Activated naive CD4-positive, alpha-beta T cell treated with anti-CD3 and anti-CD28 coated beads for 36 hours (primary cell): ENCODE results near the gene NEK7. TPM values are rescaled to one million over a fixed set of nuclear protein-coding genes. Genes with fewer than 3 reads are reported as not detected.

Experiments used
- CTCF ChIA-PET: fragments of 350-600 bp; sonication (Branson Sonifier 250); formaldehyde crosslinking; loops from one replicate; lab custom pipeline; 2021; ENCODE audit warnings: antibody characterized with exemption; lab: Charles Lee
- DNase-seq: peaks from one replicate; pipeline ENCODE4 v3.0.0-alpha.2; 2020
- H3K27ac Mint-ChIP-seq: one replicate; pipeline ENCODE4 v1.8.0; 2021; ENCODE audit warnings: mild to moderate bottlenecking, mixed read lengths
- H3K27me3 Mint-ChIP-seq: one replicate; pipeline ENCODE4 v1.8.0; 2021; ENCODE audit warnings: low read depth, mixed read lengths
- H3K36me3 Mint-ChIP-seq: one replicate; pipeline ENCODE4 v1.8.0; 2021; ENCODE audit warnings: low read depth, mixed read lengths
- H3K4me1 Mint-ChIP-seq: one replicate; pipeline ENCODE4 v1.8.0; 2021; ENCODE audit warnings: low read depth, mixed read lengths
- H3K4me3 Mint-ChIP-seq: one replicate; pipeline ENCODE4 v1.8.0; 2021; ENCODE audit warnings: mild to moderate bottlenecking, moderate library complexity, mixed read lengths
- H3K9me3 Mint-ChIP-seq: one replicate; pipeline ENCODE4 v1.8.0; 2021; ENCODE audit warnings: mixed read lengths
- intact Hi-C: fragments of 100-400 bp; cut with micrococcal nuclease; formaldehyde crosslinking; loops from one replicate; pipeline ENCODE4 v1.15.1; 2023
- total RNA-seq, 2 experiments: library from RNA; stranded (reverse); gene quantifications; one replicate each; pipeline ENCODE4 v1.2.3, GENCODE V29; 2021

NEK7 gene
- total RNA-seq, 2 experiments from 2014 or later = 45.6 to 49.7 TPM

DNA sequence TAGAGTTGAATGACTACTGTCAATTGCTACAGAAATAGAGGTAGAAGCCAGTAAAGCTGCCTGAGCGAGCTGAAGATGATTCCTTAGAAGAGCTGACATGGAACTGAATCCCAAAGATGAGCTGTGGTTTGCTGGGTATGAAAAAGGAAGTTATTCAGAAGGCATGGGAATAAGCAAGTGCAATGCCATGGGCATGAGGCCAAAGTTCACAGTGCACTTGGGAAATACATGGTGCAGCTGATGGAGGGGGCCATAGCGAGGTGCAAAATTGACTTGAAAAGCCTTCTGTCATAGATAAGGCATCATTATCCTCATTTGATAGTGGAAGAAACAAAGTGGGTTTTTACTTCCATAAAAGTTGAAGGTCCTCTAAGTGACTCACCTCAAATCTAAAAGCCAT lies 88.6 kb downstream of the NEK7 start:
- peaks cover 1% of the 10 kb centered on the region for H3K36me3 Mint-ChIP-seq
- no peak overlapping the region for H3K27ac Mint-ChIP-seq
- no peaks in the 10 kb centered on the region for H3K27me3 Mint-ChIP-seq
- peaks cover 5% of the 10 kb centered on the region for H3K9me3 Mint-ChIP-seq
- H3K4me1 Mint-ChIP-seq = peaks cover 17% of the 10 kb centered on the region
- no peak for DNase-seq
- intact Hi-C loops = no loop called here
- H3K4me3 Mint-ChIP-seq = no peak overlapping the region
- CTCF ChIA-PET = interaction anchor here (0.7 to 0.9 kb wide), 2 partner anchors 8 to 105 kb away, joined by 3 to 4 read pairs; no protein-coding TSS in a partner anchor

DNA sequence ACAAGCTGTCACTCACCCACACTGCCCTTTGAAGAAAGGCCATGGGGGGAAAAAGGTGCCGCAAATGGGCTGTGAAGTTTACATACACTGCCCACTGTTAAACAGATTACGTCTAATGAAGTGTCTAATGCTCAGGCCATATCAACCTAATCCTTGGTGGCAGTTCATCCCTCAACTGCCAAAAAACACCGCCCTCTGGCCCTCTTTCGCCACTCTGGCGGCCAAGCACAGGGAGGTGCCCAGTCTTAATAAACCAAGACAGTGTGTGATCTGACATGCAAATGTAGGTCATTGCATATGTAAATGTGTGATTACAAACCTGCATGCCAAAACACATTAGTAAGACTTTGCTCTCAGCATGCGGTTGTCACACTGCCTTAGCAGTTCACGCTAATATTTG lies 89.5 kb downstream of the NEK7 start:
- Mint-ChIP-seq H3K4me3 (no peak overlapping the region), H3K4me1 (peaks cover 15% of the 10 kb centered on the region), H3K27ac (no peak overlapping the region), H3K9me3 (peaks cover 5% of the 10 kb centered on the region), H3K27me3 (no peaks in the 10 kb centered on the region), H3K36me3 (peaks cover 1% of the 10 kb centered on the region)
- CTCF ChIA-PET = no interaction called here
- no peak for DNase-seq
- intact Hi-C loops = no loop called here

DNA sequence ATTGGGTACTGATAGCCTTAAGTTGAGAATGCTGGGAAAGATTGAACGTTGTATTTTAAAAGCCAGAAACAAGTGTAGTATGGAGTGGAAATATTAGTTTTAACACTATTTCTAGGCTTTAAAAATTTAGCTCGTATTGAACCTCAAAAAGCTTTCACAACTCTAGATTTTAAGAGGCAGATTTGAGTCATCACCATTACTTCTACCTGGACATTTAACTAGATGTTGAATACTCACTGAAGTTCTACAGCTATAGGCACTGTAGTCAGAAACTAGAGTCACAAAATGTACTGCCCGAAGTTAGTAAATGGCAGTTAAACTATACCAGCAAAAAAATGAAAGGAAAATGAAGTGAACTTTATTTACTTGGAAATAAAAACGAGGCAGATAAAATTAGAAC lies 96.5 kb downstream of the NEK7 start:
- peaks cover 1% of the 10 kb centered on the region for H3K36me3 Mint-ChIP-seq
- no peaks in the 10 kb centered on the region for H3K27me3 Mint-ChIP-seq
- DNase-seq = no peak
- intact Hi-C loops = loop anchor here (1.0 kb wide), 2 partner anchors 12 to 94 kb away; no protein-coding TSS in a partner anchor
- no peak overlapping the region for H3K27ac Mint-ChIP-seq
- H3K4me1 Mint-ChIP-seq = peaks cover 44% of the 10 kb centered on the region
- CTCF ChIA-PET = interaction anchor here (0.6 to 0.7 kb wide), 2 partner anchors 8 to 99 kb away, joined by 3 to 4 read pairs; no protein-coding TSS in a partner anchor
- peaks cover 4% of the 10 kb centered on the region for H3K9me3 Mint-ChIP-seq
- H3K4me3 Mint-ChIP-seq = no peak overlapping the region

DNA sequence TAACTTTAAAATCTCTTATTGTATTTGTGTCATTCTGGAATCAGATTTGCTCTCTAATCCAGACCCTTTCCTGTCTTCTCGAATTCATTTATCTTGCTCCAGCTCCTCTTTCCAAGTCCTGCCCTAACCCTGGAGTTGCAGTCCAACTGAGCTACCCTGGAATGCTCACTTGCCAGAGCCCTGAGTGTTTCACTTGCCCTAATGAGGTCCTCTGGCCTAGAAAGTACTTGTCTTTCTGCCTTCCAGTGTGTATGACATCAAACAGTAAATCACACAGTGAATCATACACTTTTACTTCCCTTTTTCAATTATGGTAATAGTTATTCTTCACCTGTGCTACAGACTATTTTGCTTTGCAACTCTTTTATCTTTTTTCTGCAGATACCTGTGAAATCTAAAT lies 96.9 kb downstream of the NEK7 start:
- no peak for DNase-seq
- no peak overlapping the region for H3K27ac Mint-ChIP-seq
- H3K9me3 Mint-ChIP-seq = peaks cover 4% of the 10 kb centered on the region
- CTCF ChIA-PET = interaction anchor here (0.6 to 0.7 kb wide), 2 partner anchors 8 to 100 kb away, joined by 3 to 4 read pairs; no protein-coding TSS in a partner anchor
- H3K36me3 Mint-ChIP-seq = peaks cover 1% of the 10 kb centered on the region
- no peak overlapping the region for H3K4me3 Mint-ChIP-seq
- intact Hi-C loops = loop anchor here (1.0 kb wide), 3 partner anchors 12 to 920 kb away; no protein-coding TSS in a partner anchor
- peaks cover 46% of the 10 kb centered on the region for H3K4me1 Mint-ChIP-seq
- H3K27me3 Mint-ChIP-seq = no peaks in the 10 kb centered on the region

DNA sequence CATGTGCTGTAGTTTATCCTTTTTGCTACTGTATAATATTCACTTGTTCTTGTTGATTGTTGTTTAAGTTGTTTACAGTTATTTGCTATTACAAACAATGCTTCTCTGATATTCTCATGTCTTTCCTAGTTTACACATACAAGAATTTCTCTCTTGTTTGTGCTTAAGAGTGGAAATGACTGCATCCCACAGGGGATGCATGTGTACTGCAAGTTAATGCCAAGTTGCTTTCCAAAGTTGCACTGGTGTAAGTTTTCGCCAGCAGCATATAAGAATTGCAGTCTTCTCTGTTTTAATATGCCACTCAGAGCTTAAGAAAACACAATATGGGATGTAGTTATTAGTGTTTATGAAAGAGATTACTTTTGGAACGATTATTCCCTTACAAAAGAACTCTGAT lies 97.7 kb downstream of the NEK7 start:
- Mint-ChIP-seq H3K9me3 (peaks cover 3% of the 10 kb centered on the region), H3K27ac (no peak overlapping the region), H3K27me3 (no peaks in the 10 kb centered on the region), H3K4me3 (no peak overlapping the region), H3K4me1 (peaks cover 52% of the 10 kb centered on the region), H3K36me3 (no peaks in the 10 kb centered on the region)
- no peak for DNase-seq
- intact Hi-C loops = loop anchor here (1.0 kb wide), 1 partner anchor 919 kb away; no protein-coding TSS in a partner anchor
- CTCF ChIA-PET = interaction anchor here (0.6 to 0.7 kb wide), 2 partner anchors 10 to 34 kb away, joined by 3 read pairs; no protein-coding TSS in a partner anchor

DNA sequence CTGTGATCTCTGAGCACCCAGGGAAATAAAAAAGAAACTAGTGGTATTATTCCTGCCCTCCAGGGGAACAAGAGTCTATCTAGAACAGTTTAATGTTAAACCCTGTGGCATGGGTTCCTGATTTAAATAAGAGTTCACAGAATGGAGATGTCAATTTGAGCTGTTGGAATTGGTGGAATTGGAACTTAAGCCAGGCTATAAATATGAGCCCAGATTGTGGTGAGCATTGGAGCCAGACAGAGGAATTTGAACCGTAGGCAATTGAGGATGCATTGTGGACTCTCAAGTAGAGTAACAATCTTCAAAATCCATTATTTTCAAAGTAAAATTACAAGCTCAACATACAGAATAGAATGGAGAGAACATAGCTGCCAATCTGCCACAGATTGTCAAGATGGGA lies 98.2 kb downstream of the NEK7 start:
- CTCF ChIA-PET = interaction anchor here (0.6 to 0.7 kb wide), 2 partner anchors 10 to 34 kb away, joined by 3 read pairs; no protein-coding TSS in a partner anchor

DNA sequence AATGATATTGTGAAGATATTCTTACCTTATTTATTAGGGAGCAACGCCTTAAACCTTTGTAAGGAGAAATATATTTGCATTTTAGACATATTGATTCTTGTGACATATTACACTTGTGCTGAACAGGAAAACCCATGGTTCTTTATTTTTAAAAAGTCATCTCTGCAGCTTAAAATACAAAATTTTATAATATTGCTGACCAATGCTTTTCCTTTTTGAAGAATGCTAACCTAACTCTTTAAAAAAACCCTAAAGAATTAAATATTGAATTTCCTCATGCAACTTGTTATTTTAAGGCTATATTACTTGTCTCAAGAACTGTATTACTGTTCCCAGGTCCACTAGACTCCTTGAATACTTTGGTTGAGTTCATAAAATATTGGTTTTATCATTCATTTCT lies 99.0 kb downstream of the NEK7 start:
- no peak overlapping the region for H3K4me3 Mint-ChIP-seq
- H3K36me3 Mint-ChIP-seq = no peaks in the 10 kb centered on the region
- no peak overlapping the region for H3K27ac Mint-ChIP-seq
- no peaks in the 10 kb centered on the region for H3K27me3 Mint-ChIP-seq
- peaks cover 61% of the 10 kb centered on the region for H3K4me1 Mint-ChIP-seq
- H3K9me3 Mint-ChIP-seq = peaks cover 1% of the 10 kb centered on the region
- CTCF ChIA-PET = no interaction called here
- intact Hi-C loops = loop anchor here (5.0 kb wide), 4 partner anchors 168 to 667 kb away; no protein-coding TSS in a partner anchor
- DNase-seq = no peak

More for the DNA sequence above, 98.2 kb downstream of the NEK7 start:
- no peak for DNase-seq
- intact Hi-C loops = loop anchor here (1.0 to 5.0 kb wide), 5 partner anchors 168 to 918 kb away; no protein-coding TSS in a partner anchor
- Mint-ChIP-seq H3K4me1 (peaks cover 55% of the 10 kb centered on the region), H3K27me3 (no peaks in the 10 kb centered on the region), H3K9me3 (peaks cover 1% of the 10 kb centered on the region), H3K4me3 (no peak overlapping the region), H3K36me3 (no peaks in the 10 kb centered on the region), H3K27ac (no peak overlapping the region)

DNA sequence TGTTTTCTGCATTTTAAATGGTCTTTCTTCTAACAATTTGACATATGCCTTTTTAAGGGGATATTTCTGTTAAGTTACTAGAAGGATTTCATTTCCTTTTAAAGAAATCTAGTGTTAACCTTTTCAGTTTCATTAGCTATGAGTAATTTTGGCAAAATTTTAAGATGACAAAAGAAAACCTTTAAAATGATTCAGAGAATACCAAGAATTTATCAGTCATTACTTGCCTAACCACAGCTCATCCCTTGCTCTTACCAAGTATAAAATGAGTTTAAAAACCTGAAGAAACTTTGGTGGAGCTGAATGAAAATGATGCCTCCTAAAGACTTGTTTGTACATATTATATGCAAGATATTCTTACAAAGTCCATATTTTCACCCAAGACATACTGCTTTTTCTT lies 101.7 kb downstream of the NEK7 start:
- Mint-ChIP-seq H3K27ac (no peak overlapping the region), H3K27me3 (no peaks in the 10 kb centered on the region), H3K9me3 (peaks cover 1% of the 10 kb centered on the region), H3K36me3 (peaks cover 3% of the 10 kb centered on the region), H3K4me1 (peaks cover 49% of the 10 kb centered on the region), H3K4me3 (no peak overlapping the region)
- intact Hi-C loops = loop anchor here (1.0 to 5.0 kb wide), 16 partner anchors 18 to 1050 kb away; partner anchors contain the start of gene NEK7
- no peak for DNase-seq
- CTCF ChIA-PET = interaction anchor here (0.6 to 1.5 kb wide), 3 partner anchors 17 to 619 kb away, joined by 3 to 4 read pairs (median 4); no protein-coding TSS in a partner anchor

DNA sequence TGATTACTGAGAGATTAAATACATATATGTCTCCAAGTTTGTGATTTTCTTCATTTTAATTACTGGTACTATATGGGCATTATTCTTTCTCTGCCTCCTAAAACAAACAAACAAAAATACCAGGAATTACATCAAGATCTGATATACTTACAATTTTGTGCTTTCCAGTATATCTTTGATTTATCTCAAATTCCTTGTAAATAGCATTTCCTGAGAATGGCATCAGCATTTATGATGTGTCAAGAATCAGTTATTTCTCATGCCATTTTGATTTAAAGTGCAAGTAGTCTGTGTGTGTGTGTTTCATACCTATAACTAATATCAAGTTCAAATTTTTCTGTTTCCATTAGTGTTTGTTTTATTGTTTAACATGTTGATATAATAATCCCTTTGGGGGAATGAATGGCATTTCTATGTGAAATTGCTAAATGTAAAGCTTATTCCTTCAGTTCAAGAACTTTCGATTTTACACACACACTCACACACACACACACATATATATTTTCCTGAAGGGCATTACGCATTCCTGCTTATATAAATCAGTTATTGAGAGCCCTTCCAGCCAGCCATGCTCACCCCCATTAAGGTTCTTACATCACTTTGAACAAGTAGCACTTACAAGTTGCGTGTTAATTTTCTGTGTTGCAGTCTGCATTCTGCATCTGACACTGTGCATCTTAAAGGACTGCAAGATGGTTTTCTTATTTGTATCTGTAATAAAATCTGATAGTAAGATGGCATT lies 102.7 kb downstream of the NEK7 start:
- Mint-ChIP-seq H3K36me3 (peaks cover 3% of the 10 kb centered on the region), H3K4me1 (peaks cover 39% of the 10 kb centered on the region), H3K9me3 (peaks cover 1% of the 10 kb centered on the region), H3K4me3 (no peak overlapping the region), H3K27ac (no peak overlapping the region), H3K27me3 (no peaks in the 10 kb centered on the region)
- no peak for DNase-seq
- intact Hi-C loops = loop anchor here (2.0 to 5.0 kb wide), 8 partner anchors 19 to 967 kb away; no protein-coding TSS in a partner anchor
- CTCF ChIA-PET = interaction anchor here (1.0 to 1.5 kb wide), 2 partner anchors 18 to 97 kb away, joined by 3 to 4 read pairs; no protein-coding TSS in a partner anchor

DNA sequence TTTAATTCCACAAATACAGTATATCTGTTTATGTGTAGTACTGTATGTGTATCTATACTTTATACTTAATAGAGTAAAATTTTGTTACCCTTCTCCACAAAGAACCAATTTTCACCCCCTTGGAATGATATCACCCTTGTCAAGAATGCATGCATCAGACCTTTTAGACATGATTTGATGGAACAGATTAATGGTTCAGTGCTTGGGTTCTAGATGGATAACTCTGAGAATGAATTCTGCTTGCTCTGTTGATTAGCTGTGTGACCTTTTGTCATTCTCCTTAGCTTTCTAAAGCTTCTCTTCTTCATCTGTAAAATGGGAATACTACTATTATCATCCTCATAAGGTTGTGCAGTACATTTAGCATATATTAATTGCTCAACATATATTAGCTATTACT lies 105.1 kb downstream of the NEK7 start:
- Mint-ChIP-seq H3K27me3 (no peaks in the 10 kb centered on the region), H3K9me3 (peaks cover 1% of the 10 kb centered on the region), H3K4me1 (peaks cover 26% of the 10 kb centered on the region), H3K4me3 (no peak overlapping the region), H3K27ac (no peak overlapping the region), H3K36me3 (peaks cover 3% of the 10 kb centered on the region)
- CTCF ChIA-PET = no interaction called here
- no peak for DNase-seq
- intact Hi-C loops = no loop called here

DNA sequence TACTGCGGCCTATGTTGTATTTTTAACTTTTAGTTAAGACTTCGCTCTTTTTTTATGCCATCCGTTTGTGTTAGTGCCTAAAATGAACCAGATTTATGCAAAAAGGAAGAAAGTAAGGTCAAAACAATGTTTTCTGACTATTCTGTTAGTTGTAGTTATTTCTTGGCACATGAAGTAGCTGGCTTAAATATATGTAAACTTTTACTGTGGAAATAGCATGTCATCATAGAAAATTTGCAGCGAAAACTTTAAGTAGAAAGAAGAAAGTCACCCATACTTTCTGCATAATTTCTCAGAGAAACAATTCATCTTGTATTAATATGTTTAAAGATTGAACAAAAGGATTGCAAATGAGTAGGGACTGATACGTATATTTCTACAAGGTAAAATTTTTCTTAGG lies 106.4 kb downstream of the NEK7 start:
- Mint-ChIP-seq H3K27me3 (no peaks in the 10 kb centered on the region), H3K4me1 (peaks cover 21% of the 10 kb centered on the region), H3K4me3 (no peak overlapping the region), H3K36me3 (peaks cover 3% of the 10 kb centered on the region), H3K9me3 (no peaks in the 10 kb centered on the region), H3K27ac (no peak overlapping the region)
- no peak for DNase-seq
- CTCF ChIA-PET = interaction anchor here (0.6 kb wide), 1 partner anchor 28 kb away, joined by 3 read pairs; no protein-coding TSS in a partner anchor
- intact Hi-C loops = no loop called here

DNA sequence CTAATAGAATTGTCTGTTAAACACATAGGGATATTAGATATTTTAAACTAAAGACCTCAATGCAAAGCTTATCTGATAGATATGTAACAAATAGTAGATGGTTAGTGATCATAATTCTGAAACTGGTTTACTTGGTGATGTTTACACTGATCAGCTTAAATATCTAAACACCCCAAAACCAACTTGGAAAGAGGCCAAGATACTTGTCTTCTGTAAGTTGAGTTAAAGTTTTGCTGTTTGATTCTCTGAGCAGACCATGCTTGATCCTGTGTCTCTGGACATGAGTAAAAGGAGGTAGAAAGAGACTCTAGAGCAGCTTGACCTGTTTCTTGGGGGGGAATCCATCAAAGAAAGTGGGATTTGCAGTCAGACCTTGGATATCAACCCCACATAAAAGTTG lies 107.5 kb downstream of the NEK7 start:
- CTCF ChIA-PET = interaction anchor here (0.6 kb wide), 1 partner anchor 10 kb away, joined by 3 read pairs; no protein-coding TSS in a partner anchor
- intact Hi-C loops = no loop called here
- no peaks in the 10 kb centered on the region for H3K9me3 Mint-ChIP-seq

More for the DNA sequence above, 107.5 kb downstream of the NEK7 start:
- peaks cover 3% of the 10 kb centered on the region for H3K36me3 Mint-ChIP-seq
- no peak overlapping the region for H3K4me3 Mint-ChIP-seq
- no peak overlapping the region for H3K27ac Mint-ChIP-seq
- peaks cover 15% of the 10 kb centered on the region for H3K4me1 Mint-ChIP-seq
- DNase-seq = no peak
- H3K27me3 Mint-ChIP-seq = no peaks in the 10 kb centered on the region
